B cell (primary cell): ENCODE data around the gene KCND1. TPM values are rescaled to one million over a fixed set of nuclear protein-coding genes. Genes with fewer than 3 reads are reported as not detected.

Source experiments
- ATAC-seq: fragments of 200-7000 bp; cut with Tn5 transposase; one replicate; pipeline ENCODE4 v1.10.0; 2021; ENCODE audit warnings: low read depth, mild to moderate bottlenecking, moderate number of reproducible peaks, moderate library complexity
- CTCF ChIA-PET: fragments of 350-600 bp; sonication (Branson Sonifier 250); formaldehyde crosslinking; loops from one replicate; lab custom pipeline; 2021; ENCODE audit warnings: antibody characterized with exemption, inconsistent platforms; lab: Charles Lee
- POLR2A ChIA-PET: fragments of 350-600 bp; sonication (Branson Sonifier 250); formaldehyde crosslinking; loops from one replicate; lab custom pipeline; 2021; ENCODE audit warnings: antibody characterized with exemption; lab: Charles Lee
- DNase-seq: peaks from one replicate; pipeline ENCODE4 v3.0.0; 2013
- H2AFZ ChIP-seq: 2 replicates; pipeline ENCODE4 v1.6.1; 2012; ENCODE audit warnings: mild to moderate bottlenecking, low read depth, low read length; ENCODE audit not compliant: insufficient read depth, poor library complexity, severe bottlenecking
- H3K27ac ChIP-seq, 2 donors: 1 replicate in 1 of 2; 2 replicates in 1 of 2; pipeline ENCODE4 v1.5.1; 2012 to 2013; ENCODE audit warnings: low read length in 2 of 2, mild to moderate bottlenecking in 2 of 2, moderate library complexity in 1 of 2
- H3K27me3 ChIP-seq, 4 experiments: fragments of 200-600 bp in 1 of 4; sonication (generic) in 1 of 4; replicated peaks in 1 of 4; 1 replicate in 2 of 4; 2 replicates in 2 of 4; pipeline versions ENCODE4 v1.6.1 to v1.7.0; 2013 to 2016; ENCODE audit warnings: low read length in 3 of 4, mild to moderate bottlenecking in 2 of 4, mixed read lengths in 1 of 4, moderate library complexity in 1 of 4; ENCODE audit not compliant: insufficient read depth in 4 of 4, control insufficient read depth in 3 of 4; ENCODE audit errors: control extremely low read depth in 1 of 4
- H3K36me3 ChIP-seq, 2 experiments: replicated peaks in 1 of 2; 1 replicate in 1 of 2; 2 replicates in 1 of 2; pipeline versions ENCODE4 v1.6.1 to v1.7.1; 2013; ENCODE audit warnings: low read length in 1 of 2; ENCODE audit not compliant: insufficient read depth in 2 of 2, control insufficient read depth in 1 of 2; ENCODE audit errors: control extremely low read depth in 1 of 2, extremely low read depth in 1 of 2
- H3K4me1 ChIP-seq, 2 donors: fragments of 200-600 bp in 1 of 2; sonication (generic) in 1 of 2; 1 replicate in 1 of 2; 2 replicates in 1 of 2; pipeline versions ENCODE4 v1.5.1 to v1.6.1; 2013 to 2017; ENCODE audit warnings: low read length in 2 of 2; ENCODE audit not compliant: control insufficient read depth in 2 of 2, insufficient read depth in 2 of 2
- H3K4me2 ChIP-seq: replicated peaks from 2 replicates; pipeline ENCODE3; 2012; ENCODE audit warnings: mild to moderate bottlenecking, low read depth, low read length; ENCODE audit not compliant: poor library complexity, severe bottlenecking
- H3K4me3 ChIP-seq, 5 experiments: fragments of 200-600 bp in 1 of 5; sonication (generic) in 1 of 5; 1 replicate in 3 of 5; 2 replicates in 2 of 5; pipeline versions ENCODE4 v1.5.1 to v1.7.0; 2011 to 2016; ENCODE audit warnings: low read length in 4 of 5, mild to moderate bottlenecking in 4 of 5, low read depth in 2 of 5, control low read depth in 1 of 5, moderate library complexity in 1 of 5; ENCODE audit not compliant: insufficient read depth in 1 of 5; ENCODE audit errors: control extremely low read depth in 1 of 5, extremely low read depth in 1 of 5
- H3K79me2 ChIP-seq: fragments of 200-600 bp; sonication (generic); one replicate; pipeline ENCODE4 v1.6.0; 2016; ENCODE audit warnings: low read length; ENCODE audit not compliant: control insufficient read depth, insufficient read depth
- H3K9ac ChIP-seq: fragments of 200-600 bp; sonication (generic); 2 replicates; pipeline ENCODE4 v1.6.1; 2017; ENCODE audit warnings: mild to moderate bottlenecking, low read length, moderate library complexity
- H3K9me3 ChIP-seq, 3 donors: one replicate each; pipeline versions ENCODE4 v1.6.1 to v1.7.1; 2013; ENCODE audit warnings: low read length in 2 of 3; ENCODE audit not compliant: control insufficient read depth in 2 of 3, insufficient read depth in 1 of 3; ENCODE audit errors: control extremely low read depth in 1 of 3
- H4K20me1 ChIP-seq: 2 replicates; pipeline ENCODE4 v1.6.0; 2012; ENCODE audit warnings: mild to moderate bottlenecking, low read length; ENCODE audit not compliant: insufficient read depth, control insufficient read depth, poor library complexity, severe bottlenecking
- H3K27ac Mint-ChIP-seq: one replicate; pipeline ENCODE4 v1.8.0; 2021; ENCODE audit warnings: mixed read lengths
- H3K27me3 Mint-ChIP-seq: one replicate; pipeline ENCODE4 v1.8.0; 2021; ENCODE audit warnings: mixed read lengths
- H3K4me1 Mint-ChIP-seq: one replicate; pipeline ENCODE4 v1.8.0; 2021; ENCODE audit warnings: mixed read lengths
- H3K4me3 Mint-ChIP-seq: one replicate; pipeline ENCODE4 v1.8.0; 2021; ENCODE audit warnings: mixed read lengths
- H3K9me3 Mint-ChIP-seq: one replicate; pipeline ENCODE4 v1.8.0; 2022; ENCODE audit warnings: mixed read lengths; ENCODE audit not compliant: insufficient read depth
- EZH2 ChIP-seq: IDR thresholded peaks from 2 replicates; pipeline ENCODE4 v1.6.1; 2012; ENCODE audit warnings: borderline replicate concordance, low read depth, mild to moderate bottlenecking, moderate library complexity, low read length; ENCODE audit not compliant: insufficient read depth, poor library complexity, severe bottlenecking
- whole genome bisulfite sequencing: methylation state at CpG from one replicate; pipeline ENCODE4 v1.1.5; 2013; ENCODE audit warnings: missing lambda C conversion rate; ENCODE audit not compliant: insufficient coverage; 5-methylcytosine and 5-hydroxymethylcytosine counted together
- intact Hi-C: fragments of 100-400 bp; cut with micrococcal nuclease; formaldehyde crosslinking; loops from one replicate; pipeline ENCODE4 v1.10.0; 2022
- polyA plus RNA-seq: library from polyadenylated mRNA; depleted of rRNA; stranded (reverse); fragments of >200 nt; gene quantifications from 2 replicates; pipeline ENCODE4 v1.2.3, GENCODE V29; 2012
- total RNA-seq, 2 donors: library from RNA; stranded (reverse); fragments of 120-200 nt in 1 of 2; gene quantifications; 1 replicate in 1 of 2; 2 replicates in 1 of 2; pipeline versions ENCODE4 v1.2.3 to v1.2.4, GENCODE V29; 2013 to 2022
- TF ChIP-seq, protein P1 (sequence below): fragments of 200-600 bp; IDR thresholded peaks from one replicate; pipeline ENCODE4 v1.8.0; 2022; ENCODE audit warnings: antibody characterized with exemption, mild to moderate bottlenecking

KCND1 gene
- total and polyA plus RNA-seq, 2 donors (not counting 1 experiment from before 2014, with no cell fraction given) = 2.2 to 2.3 TPM

DNA sequence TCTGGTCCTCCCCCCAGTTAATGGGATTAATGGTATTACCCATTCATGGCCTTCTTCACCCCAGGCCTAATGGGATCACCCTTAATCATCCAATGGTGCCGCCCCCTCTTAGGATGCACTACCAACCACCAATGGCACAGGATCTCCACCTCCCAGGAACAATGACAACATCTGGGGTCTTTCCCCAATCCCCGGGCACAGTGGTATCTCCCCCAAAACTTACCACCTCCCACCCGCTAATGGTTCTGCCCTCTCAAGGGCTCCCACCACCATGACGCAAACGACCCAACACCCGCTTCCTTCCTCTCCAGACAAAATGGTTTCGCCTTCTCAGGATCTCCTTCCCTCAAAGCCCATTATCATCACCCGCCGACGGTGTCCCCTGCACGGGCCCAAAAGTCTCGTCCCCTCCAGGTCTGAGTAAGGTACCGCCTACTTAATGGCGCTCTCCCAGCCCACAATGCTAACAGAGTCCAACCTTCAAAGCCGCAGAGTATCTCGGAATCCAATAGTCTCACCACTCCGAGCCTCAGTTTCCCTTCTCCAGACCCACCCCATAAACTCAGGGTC lies 30.0 kb upstream of the KCND1 start:
- H3K4me1 Mint-ChIP-seq = peaks cover 28% of the 10 kb centered on the region

DNA sequence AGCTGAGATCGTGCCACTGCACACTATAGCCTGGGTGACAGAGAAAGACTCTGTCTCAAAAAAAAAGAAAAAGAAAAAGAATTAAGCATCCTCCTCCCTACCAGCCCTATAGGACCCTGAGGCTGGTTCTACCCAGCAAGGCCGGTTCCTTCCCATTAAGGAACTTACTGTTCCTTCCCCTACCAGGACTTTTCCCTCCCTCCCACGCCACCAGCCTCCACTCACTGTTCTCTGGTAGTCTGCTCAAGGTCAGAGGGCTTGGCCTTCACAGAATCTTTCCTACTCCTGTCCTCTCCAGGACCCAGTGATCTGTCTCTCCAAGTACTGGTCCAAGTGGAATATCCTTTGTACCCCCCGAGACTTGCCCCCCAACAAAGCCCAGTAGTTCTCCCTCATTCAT lies 29.0 kb upstream of the KCND1 start:
- H3K4me3 Mint-ChIP-seq = peak overlapping the region; percentile 95
- Histone ChIP-seq H3K36me3 (peaks cover 0 to 18% of the 10 kb centered on the region in 2 experiments), H4K20me1 (peaks cover 4% of the 10 kb centered on the region), H3K27ac (peak overlapping the region in 1 of 2 donors; percentile 99), H3K27me3 (no peaks in the 10 kb centered on the region), H3K4me3 (no peak overlapping the region), H3K4me2 (peak overlapping the region; percentile 75), H3K4me1 (peaks cover 8 to 14% of the 10 kb centered on the region in 2 donors), H2AFZ (no peak overlapping the region), H3K9me3 (no peaks in the 10 kb centered on the region), H3K79me2 (peaks cover 25% of the 10 kb centered on the region), H3K9ac (no peak overlapping the region)
- ChIA-PET CTCF (no interaction called here), POLR2A (interaction anchor here (0.7 kb wide), 1 partner anchor 253 kb away, joined by 4 read pairs; no protein-coding TSS in a partner anchor)
- intact Hi-C loops = no loop called here
- H3K9me3 Mint-ChIP-seq = no peaks in the 10 kb centered on the region
- no peak for TF ChIP-seq EZH2
- TF ChIP-seq, protein P1, sequence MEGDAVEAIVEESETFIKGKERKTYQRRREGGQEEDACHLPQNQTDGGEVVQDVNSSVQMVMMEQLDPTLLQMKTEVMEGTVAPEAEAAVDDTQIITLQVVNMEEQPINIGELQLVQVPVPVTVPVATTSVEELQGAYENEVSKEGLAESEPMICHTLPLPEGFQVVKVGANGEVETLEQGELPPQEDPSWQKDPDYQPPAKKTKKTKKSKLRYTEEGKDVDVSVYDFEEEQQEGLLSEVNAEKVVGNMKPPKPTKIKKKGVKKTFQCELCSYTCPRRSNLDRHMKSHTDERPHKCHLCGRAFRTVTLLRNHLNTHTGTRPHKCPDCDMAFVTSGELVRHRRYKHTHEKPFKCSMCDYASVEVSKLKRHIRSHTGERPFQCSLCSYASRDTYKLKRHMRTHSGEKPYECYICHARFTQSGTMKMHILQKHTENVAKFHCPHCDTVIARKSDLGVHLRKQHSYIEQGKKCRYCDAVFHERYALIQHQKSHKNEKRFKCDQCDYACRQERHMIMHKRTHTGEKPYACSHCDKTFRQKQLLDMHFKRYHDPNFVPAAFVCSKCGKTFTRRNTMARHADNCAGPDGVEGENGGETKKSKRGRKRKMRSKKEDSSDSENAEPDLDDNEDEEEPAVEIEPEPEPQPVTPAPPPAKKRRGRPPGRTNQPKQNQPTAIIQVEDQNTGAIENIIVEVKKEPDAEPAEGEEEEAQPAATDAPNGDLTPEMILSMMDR = no peak
- ATAC-seq (no peak), DNase-seq (no peak)
- H3K27ac Mint-ChIP-seq = no peak overlapping the region
- no peaks in the 10 kb centered on the region for H3K27me3 Mint-ChIP-seq
- peaks cover 30% of the 10 kb centered on the region for H3K4me1 Mint-ChIP-seq
- WGBS = 100% methylated on average over 1 of the region's 4 CpGs

More for the DNA sequence above, 30.0 kb upstream of the KCND1 start:
- peak overlapping the region; percentile 95 for H3K4me3 Mint-ChIP-seq
- peak overlapping the region; percentile 66 to 93 (median 86) for H3K4me3 ChIP-seq
- POLR2A ChIA-PET = interaction anchor here (0.8 to 1.6 kb wide), 7 partner anchors 41 to 104 kb away, joined by 3 to 16 read pairs (median 4); partner anchors contain the start of genes PQBP1, TFE3, TIMM17B and WDR45
- peak overlapping the region; percentile 97 to 99 for H3K27ac ChIP-seq
- H3K27me3 Mint-ChIP-seq = no peaks in the 10 kb centered on the region
- WGBS = 2% methylated on average over 16 of the region's 17 CpGs
- H4K20me1 ChIP-seq = peaks cover 4% of the 10 kb centered on the region
- H3K27ac Mint-ChIP-seq = peak overlapping the region; percentile 98
- peak overlapping the region; percentile 85 for H3K9ac ChIP-seq
- H3K4me1 ChIP-seq = peaks cover 8 to 14% of the 10 kb centered on the region in 2 donors
- H3K36me3 ChIP-seq = peaks cover 0 to 16% of the 10 kb centered on the region in 2 experiments
- H3K79me2 ChIP-seq = peaks cover 25% of the 10 kb centered on the region
- H3K9me3 Mint-ChIP-seq = no peaks in the 10 kb centered on the region
- peak overlapping the region; percentile 78 for H2AFZ ChIP-seq
- CTCF ChIA-PET = interaction anchor here (0.9 to 1.0 kb wide), 2 partner anchors 29 to 42 kb away, joined by 6 to 7 read pairs; partner anchors contain the start of gene TFE3
- peak; percentile 12 for ATAC-seq
- peak overlapping the region; percentile 75 for H3K4me2 ChIP-seq
- no peaks in the 10 kb centered on the region for H3K9me3 ChIP-seq
- TF ChIP-seq, protein P1 = no peak
- no peak for TF ChIP-seq EZH2
- no peaks in the 10 kb centered on the region for H3K27me3 ChIP-seq
- intact Hi-C loops = loop anchor here (1.0 to 2.0 kb wide), 5 partner anchors 12 to 100 kb away; partner anchors contain the start of genes TFE3 and WDR45
- peak; percentile 78 for DNase-seq
